ENCODE results near the gene MRAS. TPM values are rescaled to one million over a fixed set of nuclear protein-coding genes. Genes with fewer than 3 reads are reported as not detected.

The MRAS gene
- total and polyA plus RNA-seq, 11 donors = 112 to 413 (median 252) TPM

- H3K27ac ChIP-seq = no peak overlapping the region
- H3K4me1 ChIP-seq = peaks cover 0 to 13% (median 9%) of the 10 kb centered on the region in 12 donors
- H3K9me3 ChIP-seq = no peaks in the 10 kb centered on the region
- no peak for TF ChIP-seq POLR2A (IDR thresholded peaks at IDR 0.05)
- no peak for TF ChIP-seq CTCF (IDR thresholded peaks at IDR 0.05)
- H3K36me3 ChIP-seq = no peaks in the 10 kb centered on the region
- 56 to 79% (median 67%) methylated on average over 1 of the region's 1 CpG; no CpG with 5 or more reads in 1 of the 4 donors for WGBS, 4 donors
- no peak overlapping the region for H3K4me3 ChIP-seq
- H3K27me3 ChIP-seq = peaks cover 0 to 3% (median 0%) of the 10 kb centered on the region in 9 donors
- no peak for DNase-seq
- intact Hi-C loops (cut with DNase I) = loop anchor here in 3 of 10 donors (5.0 to 10.0 kb wide), 3 partner anchors 38 to 250 kb away; partner anchors contain the start of gene CEP70 (in 1 of the 3)
- ATAC-seq = no peak
Measured at GRCh38 chr3:138344754-138345153, 3.6 kb upstream of the MRAS start.

GRCh38 chr3:138348754-138349739 is 668 bp downstream of the MRAS start:
- Histone ChIP-seq H3K4me3 (peak overlapping the region; percentile 72 to 97 (median 83)), H3K27ac (peak overlapping the region; percentile 89 to 99 (median 96)), H3K27me3 (peaks cover 0 to 3% (median 0%) of the 10 kb centered on the region in 9 donors), H3K36me3 (peaks cover 0 to 5% (median 0%) of the 10 kb centered on the region in 9 donors), H3K9me3 (no peaks in the 10 kb centered on the region), H3K4me1 (peaks cover 0 to 54% (median 32%) of the 10 kb centered on the region in 12 donors)
- DNase-seq (peak in 2 of 5 donors; percentile 35 to 66), ATAC-seq (peak in 3 of 4 donors; percentile 5 to 13 (median 10))
- no peak for TF ChIP-seq POLR2A (IDR thresholded peaks at IDR 0.05)
- TF ChIP-seq CTCF (IDR thresholded peaks at IDR 0.05) = no peak
- WGBS, 4 donors = 2 to 13% (median 5%) methylated on average over 9 to 58 of the region's 58 CpGs
- intact Hi-C loops (cut with DNase I) = loop anchor here in 4 of 10 donors (2.0 to 10.0 kb wide), 4 partner anchors 33 to 246 kb away; partner anchors contain the start of gene CEP70 (in 1 of the 4)

GRCh38 chr3:138349926-138350665 is 1.7 kb downstream of the MRAS start:
- 21 to 35% (median 28%) methylated on average over 14 to 15 of the region's 15 CpGs for WGBS, 4 donors
- TF ChIP-seq POLR2A (IDR thresholded peaks at IDR 0.05) (no peak), CTCF (IDR thresholded peaks at IDR 0.05) (no peak)
- peak in 1 of 4 donors; percentile 14 for ATAC-seq
- Histone ChIP-seq H3K36me3 (peaks cover 0 to 8% (median 3%) of the 10 kb centered on the region in 9 donors), H3K27me3 (peaks cover 0 to 3% (median 0%) of the 10 kb centered on the region in 9 donors), H3K27ac (peak overlapping the region; percentile 89 to 99 (median 96)), H3K4me1 (peaks cover 0 to 62% (median 34%) of the 10 kb centered on the region in 12 donors), H3K9me3 (no peaks in the 10 kb centered on the region), H3K4me3 (peak overlapping the region; percentile 72 to 97 (median 83))
- DNase-seq = peak in 2 of 5 donors; percentile 49 to 58
- intact Hi-C loops (cut with DNase I) = loop anchor here in 6 of 10 donors (2.0 to 10.0 kb wide), 4 partner anchors 32 to 245 kb away; partner anchors contain the start of gene CEP70 (in 1 of the 6)
